8988T (cell line): ENCODE measurements around the gene PDZD2.
"Not testable (repeated sequence)": the region's sequence is repeated elsewhere in the genome, so short reads cannot be mapped to it uniquely, and the experiment has no call there.

ENCODE experiments used
- DNase-seq: peaks from one replicate; pipeline ENCODE4 v3.0.0; 2011

Gene PDZD2

DNA sequence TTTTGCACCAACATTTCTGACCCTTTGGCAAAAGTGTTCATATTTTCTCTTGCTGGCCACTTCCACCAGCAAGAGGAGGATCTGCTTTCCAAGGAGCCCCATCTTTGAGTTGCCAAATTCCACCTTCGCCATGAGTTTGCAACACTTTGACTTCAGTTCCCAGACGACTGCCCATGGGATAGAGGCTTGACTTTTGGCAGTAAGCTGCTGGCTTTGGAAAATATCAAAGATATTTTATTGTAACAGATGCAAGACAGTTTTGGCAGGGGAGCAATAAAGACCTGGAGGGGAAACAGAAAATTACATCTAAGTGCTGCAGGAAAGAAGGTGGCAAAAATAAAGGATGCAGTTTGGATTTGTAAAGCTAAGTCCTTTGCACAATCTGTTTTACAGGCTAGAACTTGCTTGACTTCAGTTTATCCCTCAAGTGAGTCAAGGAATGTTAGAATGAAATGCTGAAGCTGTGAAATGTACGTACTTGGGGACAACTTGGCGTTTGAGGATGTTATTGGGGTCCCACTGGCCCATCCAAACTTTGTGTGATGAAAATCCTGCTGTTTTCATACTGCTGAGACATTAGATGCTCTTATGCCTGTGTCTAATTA lies 302.3 kb downstream of the PDZD2 start:
- no peak for DNase-seq

DNA sequence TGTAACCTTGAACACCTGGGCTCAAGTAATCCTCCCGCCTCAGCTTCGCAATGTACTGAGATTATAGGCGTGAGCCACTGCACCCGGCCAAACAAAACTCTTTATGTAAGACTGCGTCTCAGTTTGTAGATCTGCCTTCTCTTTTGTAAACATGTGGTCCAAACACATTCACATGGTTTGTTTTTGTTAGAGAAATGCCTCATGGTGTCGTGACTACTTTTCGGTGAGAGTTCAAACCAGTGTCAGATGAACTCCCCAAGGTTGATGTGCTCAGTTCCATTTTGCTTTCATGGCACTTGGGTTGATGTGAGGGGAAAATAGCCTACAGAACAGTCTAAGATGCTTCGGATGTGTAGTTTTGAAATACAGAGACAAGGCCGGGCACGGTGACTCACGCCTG lies 303.6 kb downstream of the PDZD2 start:
- DNase-seq, result no peak

DNA sequence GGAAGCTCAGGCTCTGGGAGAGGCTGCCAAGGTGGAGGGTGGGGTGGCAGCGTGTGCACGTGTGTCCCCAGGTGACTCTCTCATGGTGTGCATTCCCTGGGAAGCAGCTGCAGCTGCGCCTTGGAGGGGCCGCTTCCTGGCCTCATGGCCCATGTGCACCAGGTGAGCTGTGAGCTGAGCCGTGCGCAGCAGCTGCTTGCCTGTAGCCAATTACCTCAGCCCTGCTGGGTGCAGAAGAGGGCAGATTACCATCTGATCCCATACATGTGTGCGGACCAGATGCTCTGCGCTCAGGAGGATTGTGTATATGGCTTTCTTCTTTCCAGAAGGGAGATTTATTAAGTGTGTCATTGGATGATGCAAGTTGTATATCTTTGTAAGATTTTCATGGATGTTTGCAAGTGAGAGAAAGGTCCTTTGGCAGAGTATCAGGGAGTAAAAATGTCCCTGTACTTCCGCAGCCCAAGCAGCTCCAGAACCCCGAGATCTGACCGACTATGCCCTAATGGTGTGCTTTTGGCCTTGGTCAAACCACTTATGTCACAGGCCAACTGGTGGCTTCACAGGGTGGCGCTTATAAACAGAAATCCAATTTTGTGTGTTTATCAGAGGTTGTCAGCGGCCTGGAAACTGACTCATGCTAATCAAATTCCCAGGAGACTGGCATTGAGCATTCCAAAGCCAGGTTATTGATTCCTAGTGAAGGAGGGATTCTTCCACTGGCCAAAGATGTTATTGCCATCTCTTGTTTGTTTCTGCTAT lies 305.9 kb downstream of the PDZD2 start:
- DNase-seq, result no peak

DNA sequence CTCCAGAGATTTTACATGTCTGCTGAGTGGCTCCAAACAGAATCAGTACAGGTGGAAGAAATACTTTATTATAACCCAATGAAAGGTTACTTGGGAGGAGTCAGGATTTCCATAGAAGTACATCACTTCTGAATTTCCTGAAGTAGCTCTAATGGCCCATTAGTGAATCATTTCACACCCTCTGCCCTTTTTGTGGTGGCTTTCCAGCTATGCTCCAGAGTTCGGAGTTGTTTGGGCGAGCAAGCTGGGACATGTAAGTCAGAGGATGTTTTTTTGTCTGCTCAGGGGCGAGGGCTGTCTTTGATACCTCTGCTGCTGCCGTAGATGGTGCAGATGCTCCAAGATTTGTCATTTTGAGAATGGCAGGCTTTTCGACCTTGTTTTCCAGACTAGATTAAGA lies 309.1 kb downstream of the PDZD2 start:
- DNase-seq, result no peak

DNA sequence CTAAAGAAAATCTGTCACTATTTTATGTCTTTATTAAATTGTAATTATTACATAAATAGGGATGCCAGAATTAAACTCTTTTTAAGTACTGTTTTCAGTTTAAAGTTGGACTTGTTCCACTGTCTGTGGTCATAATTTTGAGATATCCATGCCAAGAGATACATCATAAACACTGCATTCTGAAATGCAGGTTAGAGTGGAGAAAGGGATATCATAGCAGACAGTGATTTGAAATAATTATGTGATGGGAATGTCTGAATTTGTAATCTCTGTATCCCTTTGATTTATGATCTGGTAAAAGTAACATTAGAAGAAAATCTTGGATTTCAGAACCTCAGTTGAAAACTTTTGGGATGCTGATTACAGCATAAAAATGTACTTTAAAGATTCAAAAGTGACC lies 313.1 kb downstream of the PDZD2 start:
- no peak for DNase-seq

DNA sequence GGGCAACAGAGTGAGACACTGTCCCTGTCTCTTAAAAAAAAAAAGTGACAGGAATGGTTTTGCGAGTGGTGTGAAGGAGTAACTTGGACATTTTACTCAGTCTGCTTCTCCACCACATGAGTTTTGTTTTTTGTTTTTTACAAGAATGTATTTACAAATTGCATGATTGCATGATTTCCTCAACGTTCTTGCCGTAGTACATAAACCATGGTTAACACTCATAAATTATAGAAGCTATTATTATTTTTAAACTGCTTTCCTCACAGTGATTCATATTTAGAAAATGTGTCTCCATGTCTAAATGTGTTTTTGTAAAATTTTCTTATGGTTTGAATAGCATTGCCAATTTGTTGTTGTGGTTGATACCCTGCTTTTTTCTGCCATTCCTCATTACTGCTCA lies 315.2 kb downstream of the PDZD2 start:
- DNase-seq, result no peak

DNA sequence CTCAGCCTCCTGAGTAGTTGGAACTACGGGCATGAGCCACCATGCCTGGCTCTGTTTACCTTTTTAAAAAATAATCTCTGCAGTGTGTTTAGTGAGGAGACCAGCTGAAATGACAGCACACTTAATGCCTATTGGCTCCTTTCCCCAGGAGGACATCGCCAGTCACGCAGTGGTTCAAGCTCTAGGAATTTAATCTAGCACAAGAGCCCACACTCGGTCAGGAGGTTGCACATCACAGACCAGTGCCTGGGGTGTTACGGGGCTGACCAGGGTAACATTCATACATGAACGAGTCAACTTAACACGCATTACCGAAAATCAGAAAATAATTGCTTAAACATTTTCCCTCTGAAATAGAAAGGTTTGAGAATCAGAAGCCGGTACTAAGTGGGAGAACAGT lies 318.2 kb downstream of the PDZD2 start:
- DNase-seq, result no peak

DNA sequence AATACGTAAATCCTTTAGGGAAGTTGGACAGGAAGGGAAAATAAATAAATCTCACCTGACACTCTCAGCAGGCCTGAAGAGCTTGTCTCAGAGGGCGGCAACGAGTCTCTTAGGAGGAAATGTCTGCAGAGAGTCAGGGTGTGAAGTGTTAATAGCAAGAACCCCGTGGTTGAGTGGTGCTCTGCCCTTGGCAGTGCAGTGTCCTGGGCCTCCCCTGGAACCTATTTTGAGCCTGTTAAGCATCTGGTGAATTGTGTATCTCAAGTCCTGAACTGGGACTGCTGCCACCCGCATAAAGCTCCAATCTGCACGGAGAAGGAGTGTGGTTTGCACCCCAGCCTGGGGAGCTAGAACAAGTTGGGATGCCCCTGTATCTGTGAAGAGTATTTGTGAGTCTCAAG lies 323.4 kb downstream of the PDZD2 start:
- no peak for DNase-seq

DNA sequence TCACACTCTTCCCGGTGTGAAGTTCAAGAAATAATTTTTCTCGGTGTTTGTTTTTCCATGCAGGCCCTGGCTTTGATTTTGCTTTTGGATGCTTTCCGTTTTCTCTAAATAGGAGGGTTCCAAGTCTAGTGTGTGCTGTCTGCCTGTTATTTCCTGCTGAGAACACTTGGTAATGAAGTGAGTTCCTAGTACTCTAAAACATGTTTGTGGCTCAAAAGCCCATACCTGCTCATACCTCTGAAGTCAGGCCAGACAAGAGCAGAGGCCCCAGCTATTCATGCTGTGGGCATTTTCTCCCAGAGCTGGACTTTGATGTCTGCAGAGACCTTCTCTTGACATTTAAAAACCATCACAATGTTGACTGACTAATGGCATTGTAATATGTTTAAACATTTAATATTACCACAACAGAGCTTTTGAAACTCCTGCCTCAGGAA lies 324.0 kb downstream of the PDZD2 start:
- no peak for DNase-seq

DNA sequence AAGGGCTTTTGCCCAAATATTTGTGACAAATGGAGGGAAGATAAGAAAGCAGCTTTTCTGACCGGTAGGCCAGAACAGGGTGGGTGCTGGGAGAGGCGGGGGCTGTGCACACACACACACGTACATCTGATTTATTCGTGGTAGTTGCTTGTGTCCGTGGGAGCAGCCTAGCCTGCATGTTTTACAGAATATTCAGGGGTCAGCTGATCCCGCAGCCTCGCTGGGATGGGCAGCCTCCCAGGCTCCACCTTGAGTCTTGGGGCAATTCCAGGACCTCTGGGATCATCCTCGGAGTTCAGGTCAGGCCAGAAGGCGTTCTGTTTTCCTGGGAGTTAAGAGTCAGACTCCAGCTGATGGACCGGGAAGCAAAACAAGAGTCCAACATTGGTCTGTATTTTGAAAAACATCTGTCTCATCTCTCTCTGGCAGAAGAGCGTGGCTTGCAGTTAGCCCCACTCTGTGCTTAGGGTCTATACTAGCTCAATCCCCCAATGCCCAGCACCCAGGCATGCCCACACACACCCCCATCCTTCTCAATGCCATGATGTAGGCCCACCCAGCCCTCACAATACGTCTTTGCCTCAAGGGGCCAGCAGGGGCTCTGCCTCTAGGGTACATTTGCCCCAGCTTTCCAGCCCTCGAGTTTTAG lies 324.6 kb downstream of the PDZD2 start:
- no peak for DNase-seq

DNA sequence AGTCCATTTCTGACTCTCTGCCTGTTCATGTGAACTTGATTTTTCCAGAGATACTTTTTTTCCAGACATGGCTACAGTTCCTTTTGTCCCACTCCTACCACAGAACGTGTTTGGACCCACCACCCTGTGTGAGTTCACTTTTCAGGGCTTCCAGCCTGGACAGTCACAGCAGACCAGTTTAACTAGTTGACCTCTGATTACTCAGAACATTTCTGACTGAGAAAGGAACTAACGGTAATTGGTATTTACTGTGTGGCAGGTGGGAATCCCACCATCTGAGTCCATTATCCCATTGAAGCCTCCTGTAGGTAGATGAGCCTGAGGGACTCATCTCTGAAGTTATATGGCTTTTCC lies 325.1 kb downstream of the PDZD2 start:
- DNase-seq, result no peak

DNA sequence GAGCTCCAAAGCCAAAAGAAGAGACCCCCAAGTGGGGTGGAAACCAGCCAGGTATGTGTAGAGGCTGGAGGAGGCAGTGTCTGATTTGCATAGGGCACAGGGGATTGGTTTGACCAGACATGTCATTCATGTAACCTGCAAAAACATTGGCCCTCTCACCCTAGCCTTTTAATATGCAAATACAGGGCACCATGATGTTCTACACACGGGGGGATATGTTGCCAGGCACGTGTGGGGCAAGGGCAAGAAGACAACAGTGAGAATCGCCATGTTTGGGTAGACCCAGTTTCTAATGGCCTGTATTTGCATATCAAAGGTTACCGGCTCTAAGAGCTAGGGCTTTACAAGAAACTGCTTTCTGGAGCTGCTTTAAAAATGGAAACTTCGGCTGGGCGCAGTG lies 326.3 kb downstream of the PDZD2 start:
- DNase-seq, result no peak

DNA sequence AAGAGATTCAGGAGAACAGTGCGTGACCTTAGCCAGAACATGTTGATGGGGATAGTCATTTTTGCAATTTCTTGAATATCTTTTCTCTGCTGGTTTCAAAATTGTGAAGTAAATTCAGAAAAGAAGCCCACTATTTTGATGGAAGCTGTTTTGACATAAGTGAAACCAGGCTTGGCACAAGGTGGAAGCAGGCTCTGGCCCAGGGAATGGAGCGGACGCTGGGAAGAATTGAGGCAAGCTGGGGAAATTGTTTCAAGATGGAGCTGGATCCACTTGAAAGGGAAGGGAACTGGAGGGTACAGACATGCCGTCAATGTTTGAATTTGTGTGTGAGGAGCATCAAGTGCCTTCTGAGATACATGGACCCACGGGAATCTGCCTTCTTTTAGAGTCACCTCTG lies 328.0 kb downstream of the PDZD2 start:
- DNase-seq, result no peak

DNA sequence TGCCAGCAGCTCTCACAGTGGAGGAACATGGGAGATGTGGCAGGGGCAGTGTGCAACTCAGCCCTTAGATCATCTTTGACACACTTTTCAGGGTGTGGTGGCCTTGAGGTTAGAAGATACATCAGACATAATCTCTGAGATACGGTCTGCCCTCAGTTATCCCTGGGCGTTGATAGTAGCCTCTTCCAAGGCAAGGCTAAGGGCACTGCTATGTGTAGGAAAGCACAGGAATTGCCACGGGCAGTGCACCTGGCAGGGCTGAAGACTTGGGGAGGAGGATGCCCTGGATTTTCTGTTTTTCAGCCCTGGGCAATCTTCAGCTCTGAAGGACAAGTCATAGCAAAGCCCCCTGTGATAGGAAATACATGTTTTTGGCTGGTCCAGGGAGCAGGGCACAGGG lies 328.5 kb downstream of the PDZD2 start:
- no peak for DNase-seq

DNA sequence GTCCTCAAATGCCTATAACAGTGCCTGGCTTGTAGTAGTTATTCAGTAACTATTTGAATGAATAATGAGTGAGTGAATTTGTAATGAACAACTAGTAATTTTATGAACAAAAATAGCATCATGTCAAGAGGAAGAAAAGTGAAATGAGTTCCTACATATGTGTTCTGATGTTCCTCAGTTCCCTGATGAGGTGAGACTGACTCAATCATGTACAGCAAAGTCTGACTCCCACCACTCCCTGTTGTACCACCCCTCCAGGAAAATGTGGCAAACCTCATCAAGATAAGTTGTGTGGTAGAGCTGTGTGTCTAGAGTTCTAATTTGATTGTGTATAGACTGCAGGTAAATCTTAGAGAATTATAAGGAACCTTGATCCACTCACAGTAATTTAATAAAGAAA lies 333.6 kb downstream of the PDZD2 start:
- DNase-seq, result no peak

DNA sequence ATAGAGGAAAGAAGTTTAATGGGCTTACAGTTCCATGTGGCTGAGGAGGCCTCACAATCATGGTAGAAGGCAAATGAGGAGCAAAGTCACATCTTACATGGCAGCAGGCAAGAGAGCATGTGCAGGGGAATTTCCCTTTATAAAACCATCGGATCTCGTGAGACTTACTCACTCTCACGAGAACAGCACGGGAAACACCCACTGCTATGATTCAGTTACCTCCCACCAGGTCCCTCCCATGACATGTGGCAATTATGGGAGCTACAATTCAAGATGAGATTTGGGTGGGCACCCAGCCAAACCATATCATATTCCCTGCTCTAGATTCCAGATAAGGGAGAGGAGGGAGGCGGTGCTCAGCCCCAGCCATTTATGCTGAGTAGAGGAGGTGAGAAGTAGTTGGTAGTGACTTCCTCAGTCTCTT lies 336.3 kb downstream of the PDZD2 start:
- DNase-seq, result not testable (repeated sequence)

DNA sequence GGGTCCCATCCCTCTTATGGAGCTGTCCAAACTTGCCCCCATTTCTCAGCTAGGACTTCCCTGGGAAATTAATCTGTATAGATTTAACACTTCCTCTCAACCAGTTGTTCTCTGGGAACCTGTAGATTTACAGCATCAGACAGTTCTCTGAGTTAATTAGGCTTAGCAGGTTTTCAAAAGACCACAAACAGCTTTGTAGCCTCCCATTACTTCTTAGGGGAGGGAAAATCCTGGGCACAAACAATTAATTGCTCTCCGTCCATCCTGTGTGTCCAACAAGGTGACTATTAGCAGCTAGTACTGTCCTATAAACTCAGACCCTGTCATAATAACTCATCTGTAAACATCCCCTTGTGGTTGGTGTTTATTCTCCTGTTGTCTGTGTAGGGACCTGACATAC lies 337.2 kb downstream of the PDZD2 start:
- DNase-seq, result no peak

DNA sequence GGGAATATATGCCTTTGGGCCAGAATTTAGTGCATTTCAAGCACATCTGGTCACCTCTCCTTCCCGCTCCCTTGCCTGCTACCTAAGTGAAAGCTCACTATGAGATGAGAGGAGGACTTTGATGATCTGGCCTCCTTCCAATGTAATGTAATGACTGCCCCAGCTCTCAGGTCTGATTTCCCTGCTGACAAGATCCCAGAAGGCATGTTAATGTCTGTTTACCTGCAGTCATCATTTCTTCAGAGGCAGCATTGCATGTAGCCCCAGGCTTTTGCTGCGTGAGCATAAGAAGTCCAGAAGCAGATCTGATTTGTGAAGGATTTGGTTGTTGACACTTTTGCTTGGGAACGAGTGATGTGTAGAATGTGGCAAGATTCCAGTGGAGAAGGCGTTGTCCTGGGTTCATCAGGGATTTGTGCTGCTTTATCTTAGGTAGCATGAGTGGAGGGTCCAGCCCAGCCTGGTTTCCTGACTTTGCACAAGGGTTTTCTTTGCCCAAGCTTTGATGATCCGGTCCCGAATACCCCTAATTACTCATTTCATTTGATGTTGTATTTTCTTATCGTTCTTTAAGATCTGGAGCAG lies 342.5 kb downstream of the PDZD2 start:
- DNase-seq, result no peak

DNA sequence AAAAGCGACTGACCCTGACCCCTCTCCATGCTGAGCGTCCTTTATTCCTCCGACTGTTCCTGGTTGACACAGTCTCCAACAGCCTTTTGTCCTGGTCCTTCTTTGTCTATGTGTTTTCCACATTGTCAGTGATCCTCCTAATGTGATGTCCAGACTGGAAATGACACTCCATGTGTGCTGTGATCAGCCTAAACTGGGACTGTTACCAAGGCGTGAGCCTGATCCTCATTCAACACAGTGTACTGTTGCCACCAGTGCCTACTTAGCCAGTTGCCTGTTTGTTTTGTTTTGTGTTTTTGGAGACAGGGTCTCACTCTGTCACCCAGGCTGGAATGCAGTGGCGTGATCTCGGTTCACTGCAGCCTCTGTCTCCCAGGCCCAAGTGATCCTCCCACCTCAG lies 343.1 kb downstream of the PDZD2 start:
- no peak for DNase-seq

DNA sequence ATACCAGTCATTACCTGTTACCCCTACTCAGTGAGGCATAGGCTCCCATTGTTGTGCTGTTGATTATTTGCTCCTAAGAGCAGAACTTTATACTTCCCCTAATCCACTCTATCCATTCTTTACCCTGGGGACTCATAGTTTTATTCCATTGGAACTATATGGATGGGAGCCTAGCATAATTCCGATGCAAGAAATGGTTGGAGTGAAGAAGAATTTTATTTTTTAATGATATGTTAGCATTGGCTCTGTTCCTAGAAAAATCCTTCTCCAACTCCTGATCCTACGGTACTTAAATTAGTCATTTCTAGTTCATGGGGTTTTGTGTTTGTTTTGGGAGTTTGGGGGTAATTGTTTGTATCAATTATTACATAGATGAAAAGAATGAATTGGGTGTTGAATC lies 343.7 kb downstream of the PDZD2 start:
- no peak for DNase-seq

DNA sequence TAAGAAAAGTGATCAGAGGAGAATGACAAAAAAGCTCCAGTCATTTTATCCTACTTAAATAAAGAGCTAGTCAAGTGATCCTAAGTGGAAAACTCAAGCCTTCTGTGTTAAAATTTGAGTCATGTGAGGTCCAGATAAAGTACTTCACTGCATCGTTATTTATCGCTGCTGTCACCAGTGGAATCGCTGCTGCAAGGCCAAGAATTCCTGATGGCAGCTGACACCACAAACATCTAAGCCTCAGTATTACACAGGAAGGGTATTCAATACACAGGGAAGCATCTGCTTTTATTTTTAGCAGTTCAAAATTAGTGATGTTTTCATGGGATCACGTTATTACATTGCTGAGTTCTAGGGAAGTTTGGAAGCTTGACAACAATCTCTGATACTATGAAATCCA lies 344.9 kb downstream of the PDZD2 start:
- DNase-seq, result no peak

DNA sequence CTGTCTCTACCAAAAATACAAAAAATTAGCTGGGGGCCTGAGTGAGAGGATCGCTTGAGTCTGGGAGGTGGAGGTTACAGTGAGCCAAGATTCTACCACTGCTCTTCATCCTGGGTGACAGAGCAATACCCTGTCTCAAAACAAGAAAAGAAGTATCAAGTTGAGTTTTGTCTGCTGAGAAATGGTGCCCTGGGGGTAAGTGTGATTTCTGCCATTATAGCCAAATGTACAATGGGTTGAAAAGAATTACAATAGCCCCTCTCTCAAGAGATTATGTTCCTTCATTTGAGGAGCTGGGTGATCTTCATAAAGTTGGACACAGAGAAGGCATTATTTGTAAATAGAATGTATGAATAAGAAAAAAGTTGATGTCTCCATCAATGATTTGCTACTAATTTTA lies 345.8 kb downstream of the PDZD2 start:
- DNase-seq, result no peak

DNA sequence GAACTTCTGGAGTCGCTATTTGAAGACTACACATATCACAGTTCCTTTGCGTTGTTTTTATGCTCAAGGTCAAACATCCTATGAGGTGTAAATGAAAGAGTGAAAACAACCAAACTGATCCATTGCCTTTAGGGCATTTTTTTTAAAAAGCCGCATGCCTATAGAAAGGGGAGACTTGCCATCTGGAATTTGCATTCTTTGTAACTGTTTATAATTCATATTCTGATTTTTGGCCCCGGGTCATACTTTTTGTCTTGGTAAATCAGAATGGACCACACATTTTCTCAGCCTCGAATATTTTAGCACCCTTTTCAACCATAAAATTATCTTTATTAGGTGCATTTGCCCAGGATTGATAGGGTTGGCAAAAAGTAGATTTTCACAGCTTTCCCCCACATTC lies 347.2 kb downstream of the PDZD2 start:
- DNase-seq, result no peak
